HEK293 (cell line): ENCODE data around the gene SH3GL2.
A peak's percentile ranks its signal among the peaks of the same experiment; 100 is the strongest.

Experiments
- PRDM4 ChIP-seq: fragments of 450-650 bp; formaldehyde crosslinking; IDR thresholded peaks from 2 replicates; pipeline ENCODE4 v1.5.1; 2017; ENCODE audit warnings: missing biosample characterization, missing genetic modification characterization
- ZFP37 ChIP-seq: fragments of 450-650 bp; formaldehyde crosslinking; IDR thresholded peaks from 2 replicates; pipeline ENCODE4 v1.5.1; 2016; ENCODE audit warnings: missing biosample characterization, missing genetic modification characterization
- ZNF174 ChIP-seq: fragments of 450-650 bp; formaldehyde crosslinking; IDR thresholded peaks from 2 replicates; pipeline ENCODE4 v1.5.0; 2017; ENCODE audit warnings: missing biosample characterization, mild to moderate bottlenecking, missing genetic modification characterization
- ZNF302 ChIP-seq: fragments of 450-650 bp; formaldehyde crosslinking; IDR thresholded peaks from 2 replicates; pipeline ENCODE4 v1.5.1; 2016; ENCODE audit warnings: missing biosample characterization, missing genetic modification characterization, low read depth
- ZNF362 ChIP-seq: fragments of 450-650 bp; formaldehyde crosslinking; IDR thresholded peaks from 2 replicates; pipeline ENCODE4 v1.5.1; 2016; ENCODE audit warnings: missing biosample characterization, missing genetic modification characterization
- ZNF488 ChIP-seq: fragments of 450-650 bp; formaldehyde crosslinking; IDR thresholded peaks from 2 replicates; pipeline ENCODE4 v1.5.1; 2016; ENCODE audit warnings: missing biosample characterization, missing genetic modification characterization
- ZNF629 ChIP-seq: fragments of 450-650 bp; formaldehyde crosslinking; IDR thresholded peaks from 2 replicates; pipeline ENCODE4 v1.5.1; 2017; ENCODE audit warnings: missing biosample characterization, missing genetic modification characterization
- TF ChIP-seq, protein P1 (sequence below): fragments of 450-650 bp; formaldehyde crosslinking; IDR thresholded peaks from 2 replicates; pipeline ENCODE4 v1.5.1; 2017; ENCODE audit warnings: missing biosample characterization, missing genetic modification characterization
- TF ChIP-seq, protein P2 (sequence below): fragments of 450-650 bp; formaldehyde crosslinking; IDR thresholded peaks from 2 replicates; pipeline ENCODE4 v1.5.1; 2016; ENCODE audit warnings: missing biosample characterization, missing genetic modification characterization

GRCh38 chr9:17625644-17626388 is 47.0 kb downstream of the SH3GL2 start:
- TF ChIP-seq, protein P1, sequence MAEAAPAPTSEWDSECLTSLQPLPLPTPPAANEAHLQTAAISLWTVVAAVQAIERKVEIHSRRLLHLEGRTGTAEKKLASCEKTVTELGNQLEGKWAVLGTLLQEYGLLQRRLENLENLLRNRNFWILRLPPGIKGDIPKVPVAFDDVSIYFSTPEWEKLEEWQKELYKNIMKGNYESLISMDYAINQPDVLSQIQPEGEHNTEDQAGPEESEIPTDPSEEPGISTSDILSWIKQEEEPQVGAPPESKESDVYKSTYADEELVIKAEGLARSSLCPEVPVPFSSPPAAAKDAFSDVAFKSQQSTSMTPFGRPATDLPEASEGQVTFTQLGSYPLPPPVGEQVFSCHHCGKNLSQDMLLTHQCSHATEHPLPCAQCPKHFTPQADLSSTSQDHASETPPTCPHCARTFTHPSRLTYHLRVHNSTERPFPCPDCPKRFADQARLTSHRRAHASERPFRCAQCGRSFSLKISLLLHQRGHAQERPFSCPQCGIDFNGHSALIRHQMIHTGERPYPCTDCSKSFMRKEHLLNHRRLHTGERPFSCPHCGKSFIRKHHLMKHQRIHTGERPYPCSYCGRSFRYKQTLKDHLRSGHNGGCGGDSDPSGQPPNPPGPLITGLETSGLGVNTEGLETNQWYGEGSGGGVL, result no peak
- no peak for TF ChIP-seq ZNF174 (tag by site-specific recombination)
- no peak for TF ChIP-seq ZNF488 (tag by site-specific recombination)
- no peak for TF ChIP-seq ZFP37 (tag by site-specific recombination)
- no peak for TF ChIP-seq ZNF302 (tag by site-specific recombination)
- no peak for TF ChIP-seq PRDM4
- TF ChIP-seq ZNF629 (tag by site-specific recombination), result peak; percentile 54; the same call in 1 of the 2 replicates
- TF ChIP-seq, protein P2, sequence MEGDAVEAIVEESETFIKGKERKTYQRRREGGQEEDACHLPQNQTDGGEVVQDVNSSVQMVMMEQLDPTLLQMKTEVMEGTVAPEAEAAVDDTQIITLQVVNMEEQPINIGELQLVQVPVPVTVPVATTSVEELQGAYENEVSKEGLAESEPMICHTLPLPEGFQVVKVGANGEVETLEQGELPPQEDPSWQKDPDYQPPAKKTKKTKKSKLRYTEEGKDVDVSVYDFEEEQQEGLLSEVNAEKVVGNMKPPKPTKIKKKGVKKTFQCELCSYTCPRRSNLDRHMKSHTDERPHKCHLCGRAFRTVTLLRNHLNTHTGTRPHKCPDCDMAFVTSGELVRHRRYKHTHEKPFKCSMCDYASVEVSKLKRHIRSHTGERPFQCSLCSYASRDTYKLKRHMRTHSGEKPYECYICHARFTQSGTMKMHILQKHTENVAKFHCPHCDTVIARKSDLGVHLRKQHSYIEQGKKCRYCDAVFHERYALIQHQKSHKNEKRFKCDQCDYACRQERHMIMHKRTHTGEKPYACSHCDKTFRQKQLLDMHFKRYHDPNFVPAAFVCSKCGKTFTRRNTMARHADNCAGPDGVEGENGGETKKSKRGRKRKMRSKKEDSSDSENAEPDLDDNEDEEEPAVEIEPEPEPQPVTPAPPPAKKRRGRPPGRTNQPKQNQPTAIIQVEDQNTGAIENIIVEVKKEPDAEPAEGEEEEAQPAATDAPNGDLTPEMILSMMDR, result no peak
- no peak for TF ChIP-seq ZNF362 (tag by site-specific recombination)
